22Rv1 (cell line): Measurements from ENCODE around the gene KCNT1.

Source experiments
- H3K27ac ChIP-seq: fragments of 450-650 bp; 2 replicates; pipeline ENCODE4 v1.5.1; 2017
- CTCF ChIP-seq: fragments of 450-650 bp; IDR thresholded peaks from 2 replicates; pipeline ENCODE4 v1.5.1; 2017; ENCODE audit warnings: mild to moderate bottlenecking
- ZFX ChIP-seq: fragments of 450-650 bp; IDR thresholded peaks from 2 replicates; pipeline ENCODE4 v1.6.1; 2017; ENCODE audit warnings: antibody characterized with exemption, borderline replicate concordance

KCNT1 gene

GRCh38 chr9:135771401-135772051 is 69.5 kb downstream of the KCNT1 start:
- TF ChIP-seq ZFX = no peak
- TF ChIP-seq CTCF = no peak
- H3K27ac ChIP-seq = no peak overlapping the region

- H3K27ac ChIP-seq = no peak overlapping the region
- no peak for TF ChIP-seq CTCF
- no peak for TF ChIP-seq ZFX
These were observed 70.2 kb downstream of the KCNT1 start for GRCh38 chr9:135772056-135772646.

GRCh38 chr9:135772702-135773493 is 70.9 kb downstream of the KCNT1 start:
- no peak for TF ChIP-seq ZFX
- no peak for TF ChIP-seq CTCF
- H3K27ac ChIP-seq = no peak overlapping the region

DNA sequence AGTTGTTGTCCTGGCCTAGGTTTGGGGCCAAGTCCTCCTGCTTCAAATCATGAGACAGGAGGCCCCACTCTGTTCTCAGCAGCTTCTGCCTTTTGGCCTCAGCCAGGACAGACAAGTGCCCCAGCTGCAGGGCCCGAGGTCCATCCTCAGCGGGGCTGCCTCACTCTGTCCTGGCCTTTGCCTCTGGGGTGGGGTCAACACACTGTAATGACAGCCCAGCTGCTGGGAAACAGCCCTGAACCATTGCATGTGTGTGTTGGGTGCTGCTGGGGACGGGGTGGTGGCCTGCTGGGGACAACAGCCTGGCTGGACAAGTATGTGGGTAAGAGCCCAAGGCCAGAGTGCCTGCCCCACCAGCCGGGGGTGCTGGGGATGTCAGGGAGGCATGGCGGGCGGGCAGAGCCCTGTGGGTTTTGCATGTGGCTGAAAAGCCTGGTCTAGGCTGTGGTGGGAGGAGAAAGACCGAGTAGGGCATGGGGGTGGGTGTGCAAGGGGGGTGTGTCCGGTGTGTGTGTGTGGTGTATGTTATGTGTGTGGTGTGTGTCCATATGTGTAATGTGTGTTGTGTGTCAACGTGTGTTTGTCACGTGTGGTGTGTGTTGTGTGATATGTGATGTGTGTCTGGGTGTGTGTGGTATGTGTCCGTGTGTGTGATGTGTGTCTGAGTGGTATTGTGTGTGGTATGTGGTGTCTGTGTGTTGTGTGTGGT is 71.7 kb downstream of the KCNT1 start:
- no peak for TF ChIP-seq ZFX
- TF ChIP-seq CTCF = no peak
- no peak overlapping the region for H3K27ac ChIP-seq

DNA sequence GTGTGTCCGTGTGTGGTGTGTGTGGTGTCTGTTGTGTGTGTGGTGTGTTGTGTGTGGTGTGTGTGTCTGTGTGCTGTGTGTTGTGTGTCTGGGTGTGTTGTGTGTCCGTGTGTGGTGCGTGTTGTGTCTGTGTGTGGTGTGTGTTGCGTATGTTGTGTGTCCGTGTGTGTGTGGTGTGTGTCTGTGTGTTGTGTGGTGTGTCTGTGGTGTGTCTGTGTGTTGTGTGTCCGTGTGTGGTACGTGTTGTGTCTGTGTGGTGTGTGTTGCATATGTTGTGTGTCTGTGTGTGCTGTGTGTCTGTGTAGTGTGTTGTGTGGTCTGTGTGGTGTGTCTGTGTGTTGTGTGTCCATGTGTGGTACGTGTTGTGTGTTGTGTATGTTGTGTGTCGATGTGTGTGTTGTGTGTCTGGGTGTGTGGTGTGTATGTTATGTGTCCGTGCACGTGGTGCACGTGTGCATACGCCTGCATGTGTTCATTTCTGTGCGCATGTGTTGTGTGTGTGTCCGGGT is 72.3 kb downstream of the KCNT1 start:
- TF ChIP-seq CTCF (no peak), ZFX (no peak)
- H3K27ac ChIP-seq = no peak overlapping the region

DNA sequence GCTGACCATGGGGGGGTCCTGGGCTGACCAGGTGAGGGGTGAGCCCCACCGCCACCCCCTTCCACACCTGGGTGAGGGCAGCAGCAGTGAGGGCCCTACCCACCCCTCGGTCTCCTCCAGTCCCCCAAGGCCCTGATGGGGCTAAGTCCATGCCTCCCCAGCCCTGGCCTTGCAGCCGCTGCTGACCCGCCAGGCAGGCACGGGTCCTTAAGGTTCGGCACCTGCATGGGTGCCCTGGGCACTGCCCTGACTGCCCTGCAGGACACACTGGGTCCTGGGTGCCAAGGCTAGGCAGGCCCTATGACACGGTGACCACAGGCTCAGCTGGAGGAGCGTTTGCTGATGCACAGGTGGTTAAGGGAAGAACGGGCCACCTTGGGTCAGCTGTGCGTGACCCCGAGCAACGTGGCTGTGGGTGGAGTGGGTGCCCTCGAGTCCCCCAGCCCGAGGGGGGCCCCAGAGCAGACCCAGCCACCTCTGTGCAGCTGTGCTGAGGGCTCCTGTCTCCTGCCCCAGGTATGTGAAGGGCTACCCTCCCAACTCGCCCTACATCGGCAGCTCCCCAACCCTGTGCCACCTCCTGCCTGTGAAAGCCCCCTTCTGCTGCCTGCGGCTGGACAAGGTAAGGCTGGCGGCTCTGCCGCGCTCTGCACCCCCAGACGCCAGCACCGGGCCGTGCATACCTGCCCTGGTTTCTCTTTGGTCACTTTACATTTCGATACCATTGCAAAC is 73.0 kb downstream of the KCNT1 start:
- H3K27ac ChIP-seq = no peak overlapping the region
- no peak for TF ChIP-seq CTCF
- no peak for TF ChIP-seq ZFX
